Parathyroid adenoma (tissue), 2 donors: Measurements from ENCODE around the gene NIP7.

Experiments
- H2AFZ ChIP-seq: fragments of 300-600 bp; sonication (generic); one replicate; pipeline ENCODE4 v1.7.0; 2017; ENCODE audit warnings: antibody characterized with exemption, mild to moderate bottlenecking
- H3K27ac ChIP-seq: fragments of 300-600 bp; sonication (generic); one replicate; pipeline ENCODE4 v1.7.0; 2017
- H3K27me3 ChIP-seq: fragments of 300-600 bp; sonication (generic); one replicate; pipeline ENCODE4 v1.7.0; 2017; ENCODE audit warnings: low read length; ENCODE audit not compliant: control insufficient read depth, insufficient read depth
- H3K36me3 ChIP-seq: fragments of 300-600 bp; sonication (generic); one replicate; pipeline ENCODE4 v1.7.0; 2017; ENCODE audit warnings: low read length; ENCODE audit not compliant: control insufficient read depth, insufficient read depth
- H3K4me1 ChIP-seq: fragments of 300-600 bp; sonication (generic); one replicate; pipeline ENCODE4 v1.7.0; 2017; ENCODE audit warnings: control low read depth
- H3K4me2 ChIP-seq: fragments of 300-600 bp; sonication (generic); one replicate; pipeline ENCODE4 v1.7.0; 2017; ENCODE audit warnings: low read length
- H3K4me3 ChIP-seq: fragments of 300-600 bp; sonication (generic); one replicate; pipeline ENCODE4 v1.7.0; 2017; ENCODE audit warnings: low read depth, low read length
- H3K79me2 ChIP-seq: fragments of 300-600 bp; sonication (generic); one replicate; pipeline ENCODE4 v1.7.0; 2017; ENCODE audit warnings: control low read depth
- H3K9ac ChIP-seq: fragments of 300-600 bp; sonication (generic); one replicate; pipeline ENCODE4 v1.7.0; 2017; ENCODE audit warnings: mild to moderate bottlenecking
- H3K9me3 ChIP-seq: fragments of 300-600 bp; sonication (generic); one replicate; pipeline ENCODE4 v1.7.0; 2017; ENCODE audit warnings: low read length; ENCODE audit not compliant: control insufficient read depth
- TF ChIP-seq, protein P1 (sequence below): fragments of 300-600 bp; sonication (generic); IDR thresholded peaks from one replicate; pipeline ENCODE4 v1.7.0; 2017; ENCODE audit warnings: antibody characterized with exemption, mild to moderate bottlenecking
- donor health status: primary hyperparathyroidism.

The NIP7 gene

DNA sequence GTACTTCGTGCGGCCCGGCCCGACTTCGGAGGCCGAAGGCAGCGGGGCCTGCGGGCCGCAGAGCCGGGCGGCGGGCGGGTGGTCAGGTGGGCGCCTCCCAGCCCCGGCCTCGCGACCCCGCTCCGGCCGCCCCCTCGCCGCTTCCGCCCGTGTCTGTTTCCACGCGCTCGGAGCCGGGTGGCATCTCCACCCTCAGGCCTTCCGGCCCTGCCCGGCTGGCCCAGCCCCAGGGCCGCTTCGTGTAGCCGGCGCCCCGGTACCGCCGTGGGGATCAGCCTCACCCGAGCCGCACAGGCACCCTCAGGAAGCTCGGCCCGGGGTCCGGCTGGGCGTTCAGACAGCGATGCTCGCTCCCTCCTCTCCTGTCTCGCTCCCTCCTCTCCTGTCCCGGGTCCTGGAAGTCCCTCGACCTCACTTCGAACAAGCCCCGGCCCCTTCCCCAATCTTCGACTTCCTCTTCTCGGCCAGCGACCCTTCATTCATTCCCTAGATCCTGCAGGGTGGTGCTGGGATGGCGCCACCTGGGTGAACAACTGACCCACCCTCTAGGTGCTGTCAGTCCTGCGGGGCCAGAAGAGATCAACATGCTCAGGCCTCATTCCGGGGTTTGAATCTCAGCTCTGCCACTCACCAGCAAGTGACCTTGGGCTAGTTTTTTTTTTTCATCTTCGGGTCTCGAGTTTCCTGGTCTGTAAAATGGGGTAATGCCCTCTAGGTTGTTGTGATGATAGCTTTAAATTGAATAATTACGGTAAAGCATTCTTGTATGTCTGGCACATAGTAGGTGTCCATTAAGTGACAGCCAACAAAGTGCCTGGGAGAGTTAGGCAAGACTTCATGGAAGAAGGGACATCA, 27.8 kb upstream of the NIP7 start:
- Histone ChIP-seq H3K9ac (peak overlapping the region; percentile 47), H3K4me1 (no peaks in the 10 kb centered on the region), H3K4me2 (peak overlapping the region; percentile 97), H3K27ac (peak overlapping the region; percentile 0), H3K36me3 (no peaks in the 10 kb centered on the region), H3K27me3 (no peaks in the 10 kb centered on the region), H2AFZ (peak overlapping the region; percentile 75), H3K4me3 (peak overlapping the region; percentile 54), H3K9me3 (no peaks in the 10 kb centered on the region), H3K79me2 (peaks cover 40% of the 10 kb centered on the region)
- TF ChIP-seq, protein P1, sequence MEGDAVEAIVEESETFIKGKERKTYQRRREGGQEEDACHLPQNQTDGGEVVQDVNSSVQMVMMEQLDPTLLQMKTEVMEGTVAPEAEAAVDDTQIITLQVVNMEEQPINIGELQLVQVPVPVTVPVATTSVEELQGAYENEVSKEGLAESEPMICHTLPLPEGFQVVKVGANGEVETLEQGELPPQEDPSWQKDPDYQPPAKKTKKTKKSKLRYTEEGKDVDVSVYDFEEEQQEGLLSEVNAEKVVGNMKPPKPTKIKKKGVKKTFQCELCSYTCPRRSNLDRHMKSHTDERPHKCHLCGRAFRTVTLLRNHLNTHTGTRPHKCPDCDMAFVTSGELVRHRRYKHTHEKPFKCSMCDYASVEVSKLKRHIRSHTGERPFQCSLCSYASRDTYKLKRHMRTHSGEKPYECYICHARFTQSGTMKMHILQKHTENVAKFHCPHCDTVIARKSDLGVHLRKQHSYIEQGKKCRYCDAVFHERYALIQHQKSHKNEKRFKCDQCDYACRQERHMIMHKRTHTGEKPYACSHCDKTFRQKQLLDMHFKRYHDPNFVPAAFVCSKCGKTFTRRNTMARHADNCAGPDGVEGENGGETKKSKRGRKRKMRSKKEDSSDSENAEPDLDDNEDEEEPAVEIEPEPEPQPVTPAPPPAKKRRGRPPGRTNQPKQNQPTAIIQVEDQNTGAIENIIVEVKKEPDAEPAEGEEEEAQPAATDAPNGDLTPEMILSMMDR: no peak

DNA sequence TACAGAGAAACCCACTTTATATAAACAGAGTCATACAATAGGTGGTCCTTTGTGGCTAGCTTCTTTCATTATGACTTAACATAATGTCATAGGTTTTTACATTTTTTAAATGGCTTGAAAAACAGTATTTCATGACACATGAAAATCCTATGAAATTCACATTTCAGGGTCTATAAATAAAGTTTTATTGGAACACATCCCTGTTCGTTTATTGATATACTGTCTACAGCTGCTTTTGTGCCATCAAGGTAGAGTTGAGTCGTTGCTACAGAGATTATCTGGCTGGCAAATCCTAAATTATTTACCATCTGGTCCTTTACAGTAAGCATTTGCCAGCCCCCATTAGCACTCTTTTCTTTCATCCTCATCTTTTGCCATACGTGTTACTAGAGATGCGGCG, 26.1 kb upstream of the NIP7 start:
- Histone ChIP-seq H3K9me3 (no peaks in the 10 kb centered on the region), H3K9ac (no peak overlapping the region), H2AFZ (no peak overlapping the region), H3K79me2 (peaks cover 42% of the 10 kb centered on the region), H3K27ac (no peak overlapping the region), H3K27me3 (no peaks in the 10 kb centered on the region), H3K4me3 (no peak overlapping the region), H3K36me3 (no peaks in the 10 kb centered on the region), H3K4me2 (no peak overlapping the region), H3K4me1 (no peaks in the 10 kb centered on the region)
- TF ChIP-seq, protein P1: no peak

DNA sequence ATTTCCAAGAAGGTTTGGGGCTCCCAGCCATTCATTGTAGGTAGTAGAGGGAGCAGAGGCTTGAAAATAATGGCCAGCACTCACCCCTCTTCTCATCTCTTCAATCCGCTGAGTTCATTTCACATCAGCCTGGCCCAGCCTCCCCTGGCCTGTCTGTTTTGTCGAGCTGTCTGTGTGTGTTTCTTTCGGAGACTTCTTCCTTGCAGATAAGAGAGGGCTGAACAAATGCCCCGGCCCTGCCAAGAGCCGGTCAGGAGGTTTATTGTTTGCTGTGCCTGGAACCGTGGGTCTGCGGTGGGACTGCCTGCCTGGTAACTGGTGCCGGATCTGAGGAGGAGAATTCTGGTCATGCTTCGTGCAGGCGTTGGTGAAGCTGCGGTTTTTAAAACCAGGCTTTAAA, 25.0 kb upstream of the NIP7 start:
- no peak overlapping the region for H2AFZ ChIP-seq
- no peaks in the 10 kb centered on the region for H3K27me3 ChIP-seq
- TF ChIP-seq, protein P1: no peak
- no peaks in the 10 kb centered on the region for H3K36me3 ChIP-seq
- H3K4me3 ChIP-seq: no peak overlapping the region
- H3K9ac ChIP-seq: no peak overlapping the region
- no peak overlapping the region for H3K4me2 ChIP-seq
- H3K27ac ChIP-seq: no peak overlapping the region
- peaks cover 45% of the 10 kb centered on the region for H3K79me2 ChIP-seq
- no peaks in the 10 kb centered on the region for H3K9me3 ChIP-seq
- no peaks in the 10 kb centered on the region for H3K4me1 ChIP-seq

DNA sequence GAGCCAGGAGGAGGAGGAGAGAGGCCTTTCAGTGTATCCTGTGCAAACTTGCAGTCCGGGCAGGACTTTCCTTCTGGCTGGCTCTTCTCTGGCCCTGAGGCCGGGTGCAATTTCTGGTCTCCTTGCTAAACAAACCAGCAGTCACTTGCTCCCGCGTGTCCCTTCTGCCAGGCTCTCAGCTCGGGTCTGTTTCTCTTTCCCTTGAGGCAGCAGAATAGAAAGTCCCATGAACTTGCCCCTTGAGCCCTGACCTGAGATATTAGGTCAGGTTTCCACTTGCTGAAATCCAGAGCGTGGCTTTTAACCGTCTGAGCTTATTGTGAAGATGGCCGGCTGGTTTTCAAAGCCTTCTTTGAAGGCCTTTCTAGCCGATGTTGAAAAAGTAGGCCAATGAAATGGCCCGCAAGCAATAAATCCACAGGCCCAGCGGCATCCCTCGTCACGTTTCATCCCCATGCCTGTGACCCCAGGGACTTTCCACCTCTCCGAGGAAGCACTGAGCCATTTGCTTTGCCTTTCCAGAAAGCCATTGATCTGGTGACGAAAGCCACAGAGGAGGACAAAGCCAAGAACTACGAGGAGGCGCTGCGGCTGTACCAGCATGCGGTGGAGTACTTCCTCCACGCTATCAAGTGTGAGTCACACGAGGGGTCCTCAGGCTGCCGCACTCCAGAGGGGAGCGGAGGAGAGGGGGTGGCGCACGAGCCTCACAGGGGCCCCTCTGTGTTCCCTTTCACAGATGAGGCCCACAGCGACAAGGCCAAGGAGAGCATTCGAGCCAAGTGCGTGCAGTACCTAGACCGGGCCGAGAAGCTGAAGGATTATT, 23.9 kb upstream of the NIP7 start:
- no peak overlapping the region for H3K27ac ChIP-seq
- peaks cover 52% of the 10 kb centered on the region for H3K79me2 ChIP-seq
- TF ChIP-seq, protein P1: no peak
- H3K27me3 ChIP-seq: no peaks in the 10 kb centered on the region
- no peaks in the 10 kb centered on the region for H3K4me1 ChIP-seq
- H2AFZ ChIP-seq: no peak overlapping the region
- H3K4me2 ChIP-seq: no peak overlapping the region
- H3K36me3 ChIP-seq: no peaks in the 10 kb centered on the region
- no peak overlapping the region for H3K9ac ChIP-seq
- H3K9me3 ChIP-seq: no peaks in the 10 kb centered on the region
- H3K4me3 ChIP-seq: no peak overlapping the region
